Measurements from ENCODE around the gene RPL34. TPM values are rescaled to one million over a fixed set of nuclear protein-coding genes. Genes with fewer than 3 reads are reported as not detected.
A peak's percentile ranks its signal among the peaks of the same experiment; 100 is the strongest.

The RPL34 gene
- total and polyA plus RNA-seq, 2 experiments from 2014 or later: 588 to 935 TPM

DNA sequence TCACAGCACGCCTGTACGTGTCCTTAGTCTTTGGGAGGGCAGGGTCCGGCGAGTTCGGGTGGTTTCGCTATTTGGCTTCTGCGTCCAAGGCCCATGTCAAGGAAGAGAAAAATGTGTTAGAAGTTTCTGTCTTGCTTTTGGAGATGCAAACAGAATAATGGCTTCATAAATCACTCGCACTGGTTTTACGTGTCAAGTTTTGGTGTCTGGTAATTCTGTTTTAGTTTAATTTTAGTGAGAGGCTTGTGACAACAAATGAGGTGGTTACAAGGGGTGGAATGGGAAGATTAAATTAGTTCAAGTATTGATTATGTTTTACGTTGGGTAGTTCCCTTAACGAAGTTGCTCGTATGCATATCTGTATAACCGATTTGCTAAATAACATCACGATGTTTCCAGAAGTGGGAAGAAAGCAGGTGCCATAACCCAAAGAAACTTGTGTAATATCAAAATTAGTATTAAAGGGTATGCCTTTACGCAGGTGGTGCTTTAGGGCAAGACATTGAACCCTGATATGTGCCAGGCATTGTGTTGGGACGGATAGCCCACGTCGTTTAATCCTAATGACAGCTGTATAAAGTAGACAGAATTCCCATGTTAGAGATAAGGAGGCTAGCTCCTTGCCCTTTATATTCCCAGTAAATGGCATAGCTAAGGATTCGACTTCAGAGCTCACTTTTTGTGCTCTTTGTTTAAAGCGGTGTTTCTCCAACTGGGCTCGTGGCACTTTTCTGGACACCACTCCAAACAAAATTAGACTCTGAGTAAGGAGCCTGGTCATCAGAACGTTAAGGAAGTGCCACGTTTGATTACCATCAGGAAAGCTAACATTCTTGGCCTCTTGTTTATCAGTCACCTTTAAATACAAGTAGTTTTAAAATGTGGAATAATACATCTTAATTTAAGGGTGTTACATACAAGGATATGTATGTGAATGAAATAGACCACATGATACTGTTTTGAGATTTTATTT, 843 bp downstream of the RPL34 start:
- in situ Hi-C loops (cut with MboI): no loop called here
- no peak for TF ChIP-seq EZH2 (IDR thresholded peaks at IDR 0.05; ENCODE audit: insufficient read depth, poor library complexity, severe bottlenecking)
- TF ChIP-seq EZH2phosphoT487 (IDR thresholded peaks at IDR 0.05; ENCODE audit: insufficient read depth, low read depth): no peak
- Histone ChIP-seq H3K79me2 (ENCODE audit: insufficient read depth) (peaks cover 58% of the 10 kb centered on the region), H3K9me3 (ENCODE audit: low read depth) (no peaks in the 10 kb centered on the region), H3K4me2 (ENCODE audit: unreplicated experiment) (peak overlapping the region; percentile 96), H3K4me1 (ENCODE audit: insufficient read depth) (peaks cover 39% of the 10 kb centered on the region), H3K9ac (peak overlapping the region; percentile 98), H3K27ac (peak overlapping the region; percentile 77), H4K20me1 (ENCODE audit: insufficient read depth) (no peaks in the 10 kb centered on the region; the same call in 1 of the 2 replicates), H3F3A (ENCODE audit: insufficient read depth) (peaks cover 37% of the 10 kb centered on the region), H3K4me3 (peak overlapping the region; percentile 95), H3K9me2 (ENCODE audit: insufficient read depth) (no peaks in the 10 kb centered on the region), H3K36me3 (ENCODE audit: low read depth) (peaks cover 48% of the 10 kb centered on the region), H2AFZ (peak overlapping the region; percentile 98), H3K27me3 (replicated peaks; ENCODE audit: insufficient read depth) (no peaks in the 10 kb centered on the region)
- WGBS, 2 experiments (ENCODE audit: low coverage in 1 of 2, low lambda C conversion rate in 2 of 2, missing lambda C conversion rate in 2 of 2): 9 to 12% methylated on average over 23 of the region's 23 CpGs
- DNase-seq: peak; percentile 65

DNA sequence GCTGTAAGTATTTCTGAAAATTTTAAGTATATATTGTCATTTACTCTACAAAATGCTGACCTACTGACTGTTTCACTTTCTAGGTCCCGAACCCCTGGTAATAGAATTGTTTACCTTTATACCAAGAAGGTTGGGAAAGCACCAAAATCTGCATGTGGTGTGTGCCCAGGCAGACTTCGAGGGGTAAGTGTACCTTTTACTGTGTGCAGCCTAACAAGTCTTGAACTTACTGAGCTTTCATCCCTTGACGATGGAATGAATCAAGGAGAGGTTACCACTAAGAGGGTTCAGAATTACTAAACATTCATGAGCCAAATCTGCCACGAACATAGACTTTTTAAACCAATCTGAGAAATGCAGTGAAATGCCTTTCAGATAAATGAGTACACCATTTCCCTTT, 1.6 kb downstream of the RPL34 start:
- no peak for TF ChIP-seq EZH2phosphoT487 (IDR thresholded peaks at IDR 0.05; ENCODE audit: insufficient read depth, low read depth)
- H3K9me3 ChIP-seq (ENCODE audit: low read depth): no peaks in the 10 kb centered on the region
- WGBS, 2 experiments (ENCODE audit: low coverage in 1 of 2, low lambda C conversion rate in 2 of 2, missing lambda C conversion rate in 2 of 2): 97 to 100% methylated on average over 4 of the region's 4 CpGs
- H3K36me3 ChIP-seq (ENCODE audit: low read depth): peaks cover 56% of the 10 kb centered on the region
- H3K4me2 ChIP-seq (ENCODE audit: unreplicated experiment): peak overlapping the region; percentile 96
- no peak overlapping the region for H2AFZ ChIP-seq
- in situ Hi-C loops (cut with MboI): no loop called here
- H3K9me2 ChIP-seq (ENCODE audit: insufficient read depth): no peaks in the 10 kb centered on the region
- H3F3A ChIP-seq (ENCODE audit: insufficient read depth): peaks cover 38% of the 10 kb centered on the region
- peak overlapping the region; percentile 77 for H3K27ac ChIP-seq
- H3K9ac ChIP-seq: peak overlapping the region; percentile 98
- peaks cover 66% of the 10 kb centered on the region for H3K79me2 ChIP-seq (ENCODE audit: insufficient read depth)
- H3K27me3 ChIP-seq (replicated peaks; ENCODE audit: insufficient read depth): no peaks in the 10 kb centered on the region
- peak overlapping the region; percentile 95 for H3K4me3 ChIP-seq
- peaks cover 39% of the 10 kb centered on the region for H3K4me1 ChIP-seq (ENCODE audit: insufficient read depth)
- no peaks in the 10 kb centered on the region; the same call in 1 of the 2 replicates for H4K20me1 ChIP-seq (ENCODE audit: insufficient read depth)
- no peak for DNase-seq

DNA sequence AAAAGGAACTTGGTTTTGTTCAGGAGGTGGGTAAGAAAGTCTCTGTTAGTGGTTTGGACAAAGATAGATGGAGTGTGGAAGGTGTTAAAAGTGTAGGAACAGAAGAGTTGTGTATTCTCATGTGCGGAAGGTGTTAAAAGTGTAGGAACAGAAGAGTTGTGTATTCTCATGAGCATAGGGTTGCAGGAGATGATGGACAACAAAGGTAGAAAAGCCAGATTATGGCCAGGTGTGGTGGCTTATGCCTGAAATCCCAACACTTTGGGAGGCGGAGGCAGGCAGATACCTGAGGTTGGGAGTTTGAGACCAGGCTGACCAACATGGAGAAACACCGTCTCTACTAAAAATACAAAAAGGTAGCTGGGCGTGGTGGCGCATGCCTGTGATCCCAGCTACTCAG, 2.5 kb downstream of the RPL34 start:
- H3F3A ChIP-seq (ENCODE audit: insufficient read depth): peaks cover 44% of the 10 kb centered on the region
- H3K9me3 ChIP-seq (ENCODE audit: low read depth): no peaks in the 10 kb centered on the region
- H3K4me2 ChIP-seq (ENCODE audit: unreplicated experiment): peak overlapping the region; percentile 96
- peak overlapping the region; percentile 95 for H3K4me3 ChIP-seq
- in situ Hi-C loops (cut with MboI): no loop called here
- H3K27me3 ChIP-seq (replicated peaks; ENCODE audit: insufficient read depth): no peaks in the 10 kb centered on the region
- WGBS, 2 experiments (ENCODE audit: low coverage in 1 of 2, low lambda C conversion rate in 2 of 2, missing lambda C conversion rate in 2 of 2): 73 to 78% methylated on average over 5 of the region's 5 CpGs
- peaks cover 46% of the 10 kb centered on the region for H3K4me1 ChIP-seq (ENCODE audit: insufficient read depth)
- peak overlapping the region; percentile 98 for H3K9ac ChIP-seq
- no peak for DNase-seq
- no peak overlapping the region for H2AFZ ChIP-seq
- H3K27ac ChIP-seq: no peak overlapping the region
- H4K20me1 ChIP-seq (ENCODE audit: insufficient read depth): no peaks in the 10 kb centered on the region; the same call in 1 of the 2 replicates
- no peaks in the 10 kb centered on the region for H3K9me2 ChIP-seq (ENCODE audit: insufficient read depth)
- peaks cover 73% of the 10 kb centered on the region for H3K79me2 ChIP-seq (ENCODE audit: insufficient read depth)
- TF ChIP-seq EZH2phosphoT487 (IDR thresholded peaks at IDR 0.05; ENCODE audit: insufficient read depth, low read depth) (no peak), EZH2 (IDR thresholded peaks at IDR 0.05; ENCODE audit: insufficient read depth, poor library complexity, severe bottlenecking) (no peak)
- H3K36me3 ChIP-seq (ENCODE audit: low read depth): peaks cover 64% of the 10 kb centered on the region

DNA sequence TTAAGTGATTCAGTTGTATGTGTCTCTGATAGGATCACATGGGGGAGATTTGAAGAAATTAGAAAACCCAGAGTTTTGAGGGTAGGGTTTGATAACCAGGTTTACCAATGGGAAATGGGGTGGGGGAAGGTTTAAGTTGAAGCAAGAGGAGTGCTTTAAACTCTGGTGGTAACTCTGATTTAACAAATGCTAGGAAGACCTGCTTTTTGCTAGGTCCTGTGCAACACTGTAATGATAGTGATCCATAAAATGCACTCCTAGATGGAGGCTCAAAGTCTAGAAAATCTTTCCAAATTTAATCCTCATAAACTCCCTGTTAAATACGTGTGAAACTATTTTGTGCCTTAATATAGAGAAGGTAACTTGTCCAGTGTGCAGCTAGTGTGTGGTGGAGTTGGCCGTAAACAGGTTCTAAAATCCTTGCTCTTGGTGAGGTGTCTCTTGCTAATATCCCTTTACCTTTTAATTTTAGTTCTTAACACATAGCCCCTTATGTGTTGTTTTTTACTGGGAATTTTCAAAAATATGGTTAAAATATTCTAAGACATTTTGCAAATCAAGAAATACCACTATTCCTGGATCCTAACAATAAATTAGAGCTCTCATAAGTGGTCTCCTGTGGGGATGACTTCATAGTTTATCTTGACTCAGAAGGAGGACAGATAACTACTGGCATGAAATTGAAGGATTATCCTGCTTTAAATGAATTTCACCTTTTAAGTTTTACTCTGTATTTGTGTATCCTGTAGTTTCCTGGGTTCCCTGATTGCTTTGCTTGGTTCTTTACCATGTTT, 4.1 kb downstream of the RPL34 start:
- Histone ChIP-seq H4K20me1 (ENCODE audit: insufficient read depth) (no peaks in the 10 kb centered on the region; the same call in 1 of the 2 replicates), H3K9ac (peak overlapping the region; percentile 51)
- WGBS, 2 experiments (ENCODE audit: low coverage in 1 of 2, low lambda C conversion rate in 2 of 2, missing lambda C conversion rate in 2 of 2): 76 to 77% methylated on average over 2 of the region's 2 CpGs

More for the DNA sequence above, 4.1 kb downstream of the RPL34 start:
- no peak for TF ChIP-seq EZH2phosphoT487 (IDR thresholded peaks at IDR 0.05; ENCODE audit: insufficient read depth, low read depth)
- TF ChIP-seq EZH2 (IDR thresholded peaks at IDR 0.05; ENCODE audit: insufficient read depth, poor library complexity, severe bottlenecking): no peak
- Histone ChIP-seq H3K9me3 (ENCODE audit: low read depth) (no peaks in the 10 kb centered on the region), H3K4me3 (peak overlapping the region; percentile 18; the same call in 1 of the 2 replicates), H3K4me1 (ENCODE audit: insufficient read depth) (peaks cover 53% of the 10 kb centered on the region), H3K27me3 (replicated peaks; ENCODE audit: insufficient read depth) (no peaks in the 10 kb centered on the region), H3K9me2 (ENCODE audit: insufficient read depth) (no peaks in the 10 kb centered on the region), H3K79me2 (ENCODE audit: insufficient read depth) (peaks cover 76% of the 10 kb centered on the region), H2AFZ (no peak overlapping the region), H3K4me2 (ENCODE audit: unreplicated experiment) (peak overlapping the region; percentile 45), H3K36me3 (ENCODE audit: low read depth) (peaks cover 76% of the 10 kb centered on the region), H3K27ac (no peak overlapping the region), H3F3A (ENCODE audit: insufficient read depth) (peaks cover 61% of the 10 kb centered on the region)
- no peak for DNase-seq
- in situ Hi-C loops (cut with MboI): no loop called here
